HG03378 (cell line): ENCODE results near the gene MAP3K1.

Source experiments
- ATAC-seq: cut with Tn5 transposase; IDR thresholded peaks from one replicate; pipeline ENCODE4 v1.9.1; 2021; ENCODE audit warnings: mild to moderate bottlenecking, moderate library complexity; ENCODE audit not compliant: unreplicated experiment

Gene MAP3K1

DNA sequence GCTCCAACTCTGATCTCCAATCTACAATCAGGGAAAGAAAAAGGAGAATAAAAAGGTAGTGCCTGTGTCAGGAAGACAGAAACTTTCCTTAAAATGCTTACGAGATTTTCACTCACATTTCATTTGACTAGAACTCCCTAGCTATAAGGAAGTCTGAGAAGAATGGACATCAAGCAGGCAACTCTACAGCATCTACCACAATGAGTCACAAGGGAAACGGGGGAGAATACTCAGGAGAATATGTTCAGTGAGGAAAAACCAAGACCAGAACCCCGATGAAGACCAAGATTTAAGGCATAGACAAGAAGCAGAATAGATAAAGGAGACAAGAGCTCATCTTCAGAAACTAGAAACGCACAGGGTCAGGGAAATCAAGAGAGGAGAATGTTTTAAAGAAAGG lies 85.0 kb downstream of the MAP3K1 start:
- no peak for ATAC-seq

DNA sequence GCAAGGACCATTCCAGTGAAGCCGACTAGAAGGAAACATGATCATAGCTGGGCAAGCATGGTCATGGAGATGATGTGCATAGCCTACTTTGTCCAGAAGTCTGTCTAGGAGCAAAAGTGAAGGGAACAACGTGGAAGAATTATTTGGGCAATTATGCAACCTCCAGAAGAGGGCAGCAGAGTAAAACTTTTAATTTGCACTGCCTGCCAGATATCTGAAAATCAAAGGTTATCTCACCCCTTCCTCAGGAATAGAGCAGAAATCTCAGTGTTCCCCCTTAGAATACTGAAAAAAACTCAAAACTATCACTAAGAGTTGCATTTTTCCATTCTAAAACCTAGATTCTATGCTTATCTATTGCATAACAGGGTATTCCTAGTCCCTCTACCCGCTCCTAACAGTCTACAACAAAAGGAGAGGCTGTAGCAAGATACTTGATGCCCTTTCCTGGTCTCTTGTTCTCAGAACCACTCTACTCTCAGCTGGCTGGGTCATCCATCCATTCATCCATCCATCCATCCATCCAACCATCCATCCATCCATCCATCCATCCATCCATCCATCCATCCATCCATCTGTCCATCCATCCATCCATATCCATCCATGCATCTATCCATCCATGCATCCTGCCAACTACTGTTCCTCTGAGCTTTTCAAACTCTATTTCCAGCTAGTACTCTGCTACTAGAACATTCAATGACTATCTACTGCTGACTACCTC lies 85.7 kb downstream of the MAP3K1 start:
- ATAC-seq = no peak

DNA sequence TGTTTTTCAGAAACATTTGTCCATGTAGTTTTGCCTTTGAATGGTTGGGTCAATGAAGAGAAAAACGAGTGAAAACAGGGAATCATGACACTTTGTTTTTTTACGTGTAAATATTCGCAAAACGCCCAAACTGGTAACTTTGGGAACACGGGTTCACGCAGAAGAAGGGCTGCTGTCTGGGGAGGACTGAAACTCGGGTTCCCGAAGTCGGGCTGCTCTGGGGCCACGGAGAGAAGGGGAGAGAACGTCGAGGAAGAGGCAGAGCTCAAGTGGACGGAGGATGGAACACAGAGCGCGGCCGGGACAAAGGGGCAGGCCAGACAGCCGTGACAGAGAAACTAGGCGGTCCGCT lies 93.6 kb downstream of the MAP3K1 start:
- peak; percentile 42 for ATAC-seq

DNA sequence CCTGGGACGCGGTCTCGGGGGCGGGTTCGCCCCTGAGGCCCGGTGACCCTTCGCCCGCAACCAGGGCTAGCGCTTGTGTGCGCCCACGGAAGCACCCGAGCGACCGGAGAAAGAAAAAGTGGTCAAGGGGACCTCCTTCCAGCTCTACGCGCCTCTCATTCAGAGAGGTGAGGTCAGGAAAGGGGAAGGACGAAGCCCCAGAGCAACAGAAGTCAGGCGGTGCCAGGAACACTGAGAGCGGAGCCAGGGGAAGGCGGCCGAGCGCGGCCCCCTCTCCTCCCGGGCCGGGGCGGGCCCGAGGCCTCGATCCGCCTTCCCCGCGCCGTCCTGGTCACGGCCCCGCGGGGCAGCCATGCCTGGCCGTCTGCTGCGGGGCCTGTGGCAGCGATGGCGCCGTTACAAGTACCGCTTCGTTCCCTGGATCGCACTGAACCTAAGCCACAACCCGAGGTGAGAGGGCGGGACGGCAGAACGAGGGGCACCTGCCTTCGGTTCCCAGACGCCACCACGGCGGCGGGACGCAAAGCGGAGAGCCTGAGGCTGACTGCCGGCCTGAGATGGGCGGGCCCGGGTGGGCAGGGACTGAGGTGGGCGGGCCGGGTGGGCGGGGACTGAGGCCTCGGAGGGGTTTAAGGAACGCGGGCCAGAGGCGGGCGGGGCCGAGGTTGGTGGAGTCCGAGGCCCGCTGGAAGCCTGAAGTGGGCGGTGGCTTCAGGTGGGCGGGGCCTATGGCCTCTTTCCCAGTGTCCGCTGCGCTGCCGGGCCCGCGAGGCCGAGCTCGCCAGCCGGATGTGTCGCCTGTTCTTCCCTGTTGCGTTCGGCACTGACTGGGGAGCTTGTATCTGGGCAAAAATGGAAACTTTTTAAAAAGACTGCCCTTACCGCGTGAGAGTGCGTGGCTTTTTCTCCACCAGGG lies 94.2 kb downstream of the MAP3K1 start, which contains the start of gene SETD9:
SETD9 (plus strand) TSS at position 303 of the 916 bp plus-strand sequence; CDS start at position 353, 50 bp downstream.
- peak; percentile 78 for ATAC-seq

DNA sequence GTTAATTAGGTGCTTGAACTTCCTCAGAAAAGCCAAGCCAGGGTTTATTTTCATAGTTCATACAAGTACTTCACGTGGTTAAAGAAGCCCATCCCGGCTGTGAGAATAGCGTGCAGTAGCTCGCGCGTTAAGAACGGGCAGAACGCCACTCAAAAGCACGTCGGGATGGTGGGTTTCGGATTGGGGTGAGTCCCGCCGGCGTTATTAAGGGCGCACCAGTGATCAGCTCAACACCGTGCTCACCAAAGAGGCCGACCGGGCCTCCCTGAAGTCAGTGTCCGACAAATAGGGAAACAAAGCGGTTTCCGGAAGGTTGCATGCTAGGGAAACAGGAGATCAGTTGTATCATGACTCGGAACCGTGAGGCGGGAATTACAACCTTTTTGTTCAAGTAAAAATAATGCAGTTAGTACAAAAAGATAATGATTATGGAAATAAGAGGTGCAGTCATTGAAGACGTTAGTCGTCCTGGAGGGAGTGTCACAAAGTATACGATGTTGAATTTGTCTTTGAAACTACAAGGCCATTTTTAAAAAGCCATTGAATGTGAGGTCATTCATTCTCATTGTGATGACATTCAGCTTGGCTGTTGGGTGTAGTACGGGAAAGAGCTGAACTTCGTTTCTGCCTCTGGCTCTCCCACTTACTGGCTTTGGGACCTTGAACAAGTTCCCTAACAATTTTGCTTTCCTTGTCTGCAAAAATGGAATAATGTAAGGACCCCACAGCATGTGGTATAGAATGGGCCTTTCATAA lies 95.0 kb downstream of the MAP3K1 start:
- ATAC-seq = peak; percentile 23

DNA sequence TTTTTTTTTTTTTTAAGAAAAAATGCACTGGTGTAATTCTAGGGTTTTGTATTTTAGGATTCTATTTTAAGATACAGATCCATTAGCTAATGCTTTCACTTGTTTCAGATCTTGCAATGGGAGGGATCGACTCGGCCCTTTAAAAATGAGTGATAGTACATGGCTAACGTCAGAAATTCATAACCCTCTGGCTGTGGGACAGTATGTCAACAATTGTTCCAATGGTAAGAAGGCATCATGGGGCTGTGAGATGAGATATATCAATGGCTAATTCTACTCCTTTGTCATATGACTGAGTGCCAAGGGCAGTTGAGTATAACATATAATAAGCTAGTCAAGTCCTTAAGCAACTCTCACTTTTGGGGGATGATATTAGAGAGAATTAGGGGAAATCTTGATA lies 98.4 kb downstream of the MAP3K1 start:
- no peak for ATAC-seq

DNA sequence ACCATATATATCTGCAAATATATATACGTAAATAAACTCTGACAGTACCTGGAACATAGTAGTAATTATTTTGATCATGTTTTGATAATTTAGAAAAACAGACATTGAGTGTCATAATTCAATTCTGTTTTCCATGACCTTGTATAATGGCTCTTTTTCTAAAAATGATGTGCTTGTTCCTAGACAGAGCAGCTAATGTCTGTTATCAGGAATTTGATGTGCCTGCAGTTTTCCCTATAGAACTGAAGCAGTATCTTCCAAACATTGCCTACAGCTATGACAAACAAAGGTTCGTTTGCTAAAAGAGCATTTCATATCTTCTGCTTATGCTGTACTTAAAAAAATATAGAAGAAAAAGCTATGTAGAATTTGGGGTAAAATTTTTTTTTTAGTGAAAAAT lies 99.3 kb downstream of the MAP3K1 start:
- ATAC-seq = no peak

DNA sequence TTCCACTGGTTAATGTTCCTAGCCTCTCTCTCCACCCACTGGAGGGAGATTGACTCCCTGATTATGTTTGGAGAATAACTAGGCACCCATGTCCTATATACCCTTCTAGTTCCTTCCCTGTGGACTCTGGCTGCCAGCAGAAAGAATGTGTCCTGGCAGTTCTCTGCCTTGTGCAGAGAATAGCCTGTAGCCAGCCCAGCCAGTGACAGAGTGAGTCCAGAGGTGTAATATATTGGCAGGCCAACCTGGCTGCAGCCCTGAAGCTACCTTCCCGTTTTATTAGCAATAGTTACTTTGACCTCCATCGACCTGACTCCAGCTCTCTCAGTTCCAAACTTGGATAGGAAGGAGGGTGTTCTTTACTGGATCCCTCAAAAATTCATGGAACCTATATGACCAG lies 102.2 kb downstream of the MAP3K1 start:
- no peak for ATAC-seq

DNA sequence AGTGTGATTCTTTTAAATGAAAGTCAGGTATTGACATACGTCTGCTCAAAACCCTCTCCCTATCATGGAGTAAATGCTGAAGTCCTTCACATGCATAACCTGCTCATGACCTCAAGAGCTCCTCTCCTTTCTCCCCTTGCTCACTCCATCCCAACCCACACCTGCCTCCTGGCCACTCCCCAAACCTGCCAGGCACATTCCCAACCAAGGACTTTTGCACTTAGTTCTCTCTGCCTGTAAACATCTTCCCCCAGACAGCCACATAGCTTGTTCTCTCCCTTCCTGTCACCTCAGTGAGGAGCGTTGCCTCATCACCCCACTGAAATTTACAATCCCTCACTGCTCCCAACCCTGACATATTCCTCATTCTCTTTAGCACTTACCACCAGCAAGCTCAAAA lies 102.7 kb downstream of the MAP3K1 start:
- ATAC-seq = no peak

DNA sequence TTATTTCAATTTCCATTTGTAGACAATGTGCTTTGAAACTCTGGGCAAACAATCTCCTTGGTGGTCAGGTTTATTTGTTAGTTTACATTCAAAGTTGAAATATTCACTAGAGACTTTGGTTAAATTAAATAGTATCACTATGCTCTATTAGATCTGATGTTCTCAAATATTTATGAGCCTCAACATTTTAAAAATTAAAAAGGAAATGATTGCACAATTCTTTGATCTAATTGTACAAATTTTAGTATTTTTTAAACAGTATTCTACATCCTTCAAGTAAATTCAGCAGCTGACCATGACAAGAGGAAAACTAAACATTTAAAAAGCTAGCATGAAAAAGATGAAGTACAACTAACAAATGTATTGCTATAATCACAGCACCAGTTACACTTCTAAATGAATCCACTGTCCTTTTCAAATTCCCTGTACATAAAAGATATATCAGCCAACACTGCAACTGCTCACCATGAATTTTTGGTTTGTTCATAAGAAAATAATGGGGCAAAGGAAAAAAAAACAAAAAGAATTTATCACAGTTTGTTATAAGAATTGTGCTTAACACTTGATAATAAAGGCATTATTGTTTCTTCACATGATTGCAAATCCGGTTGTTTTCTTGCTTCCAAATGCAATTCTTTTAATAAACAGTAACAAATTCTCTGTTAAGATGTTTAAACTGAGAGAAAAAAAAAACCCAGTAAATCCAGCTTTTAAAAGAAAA lies 104.8 kb downstream of the MAP3K1 start:
- no peak for ATAC-seq

DNA sequence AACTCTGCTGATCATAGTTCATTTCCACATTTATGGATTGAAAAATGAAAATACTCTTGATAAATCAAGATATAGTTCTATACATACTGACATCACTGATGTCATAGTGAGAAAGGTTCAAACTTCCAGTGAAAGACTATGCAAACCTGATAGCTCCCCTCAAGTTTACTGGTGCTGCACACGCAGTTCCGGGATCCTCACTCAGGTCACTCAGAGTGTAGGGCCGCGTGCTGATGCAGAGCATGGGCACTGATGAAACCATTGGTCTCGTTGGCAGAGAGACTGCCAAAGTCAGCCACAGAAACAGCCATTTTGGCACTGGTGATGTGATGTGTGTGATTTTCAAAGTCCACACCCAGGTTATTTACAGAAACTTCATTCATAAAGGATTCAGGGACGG lies 107.6 kb downstream of the MAP3K1 start:
- no peak for ATAC-seq

DNA sequence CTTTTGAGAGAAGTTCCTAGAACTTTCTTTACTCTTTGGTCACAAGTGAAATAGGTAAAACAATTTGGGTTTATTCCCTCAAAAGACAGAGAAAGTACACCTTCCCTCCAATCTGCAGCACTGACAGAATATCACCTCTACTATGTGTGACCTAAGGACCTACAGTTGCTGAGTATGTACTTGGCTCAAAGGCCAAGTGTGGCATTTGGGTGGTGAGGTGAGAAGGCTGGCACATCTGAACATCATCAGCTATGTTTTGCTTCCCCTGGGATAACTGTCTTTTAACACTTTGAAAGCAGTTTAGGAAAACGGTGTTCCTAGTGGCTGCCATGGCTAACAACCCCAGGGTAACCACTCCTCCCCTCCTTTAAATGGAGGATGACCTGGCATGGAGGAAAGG lies 119.0 kb downstream of the MAP3K1 start:
- no peak for ATAC-seq

DNA sequence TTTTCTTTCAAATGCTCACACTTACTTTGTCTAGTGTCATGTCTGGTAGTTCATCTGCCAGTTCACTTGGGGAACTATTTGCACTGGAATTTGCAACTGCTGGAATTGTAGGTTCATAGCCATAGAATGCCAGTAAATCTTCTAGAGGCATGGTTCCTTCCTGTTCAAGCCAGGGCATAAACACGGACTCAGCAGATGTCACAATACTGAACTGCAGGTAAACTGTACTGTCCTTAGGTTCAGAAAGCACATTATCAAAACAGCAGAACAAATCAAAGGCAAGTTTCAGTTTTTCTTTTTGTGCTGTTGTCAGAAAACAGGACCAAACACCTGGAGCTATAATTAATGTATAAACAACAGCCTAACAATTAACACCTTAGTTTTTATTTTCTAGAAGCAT lies 123.5 kb downstream of the MAP3K1 start:
- ATAC-seq = no peak

DNA sequence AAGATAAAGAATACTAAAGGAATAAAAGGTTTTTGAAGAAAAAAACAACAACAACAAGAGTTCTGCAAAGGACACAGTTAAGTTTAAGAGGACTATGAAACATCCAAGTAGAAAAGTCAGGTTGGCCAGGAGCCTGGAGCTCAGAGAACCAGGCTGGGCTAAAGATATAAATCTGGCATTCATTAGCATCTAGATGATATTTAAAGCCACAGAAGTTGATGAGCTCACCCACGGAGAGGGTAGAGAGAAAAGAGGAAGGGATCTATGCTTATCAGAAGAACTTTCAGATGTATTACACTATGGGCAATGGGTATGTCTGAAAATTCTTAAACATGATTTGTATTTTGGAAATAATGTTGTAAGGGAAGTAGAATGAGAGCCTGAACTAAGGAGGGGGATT lies 126.6 kb downstream of the MAP3K1 start:
- ATAC-seq = no peak
